ENCODE data around the gene SNX32.

The SNX32 gene

GRCh38 chr11:65810046-65810868 lies 23.5 kb upstream of the SNX32 start:
- H3K4me3 ChIP-seq (ENCODE audit: low read length), result no peak overlapping the region
- no peak for TF ChIP-seq CTCF (conservative IDR thresholded peaks at IDR 0.05; ENCODE audit: low read depth, low read length)
- no peak for DNase-seq (ENCODE audit: low read depth)

DNA sequence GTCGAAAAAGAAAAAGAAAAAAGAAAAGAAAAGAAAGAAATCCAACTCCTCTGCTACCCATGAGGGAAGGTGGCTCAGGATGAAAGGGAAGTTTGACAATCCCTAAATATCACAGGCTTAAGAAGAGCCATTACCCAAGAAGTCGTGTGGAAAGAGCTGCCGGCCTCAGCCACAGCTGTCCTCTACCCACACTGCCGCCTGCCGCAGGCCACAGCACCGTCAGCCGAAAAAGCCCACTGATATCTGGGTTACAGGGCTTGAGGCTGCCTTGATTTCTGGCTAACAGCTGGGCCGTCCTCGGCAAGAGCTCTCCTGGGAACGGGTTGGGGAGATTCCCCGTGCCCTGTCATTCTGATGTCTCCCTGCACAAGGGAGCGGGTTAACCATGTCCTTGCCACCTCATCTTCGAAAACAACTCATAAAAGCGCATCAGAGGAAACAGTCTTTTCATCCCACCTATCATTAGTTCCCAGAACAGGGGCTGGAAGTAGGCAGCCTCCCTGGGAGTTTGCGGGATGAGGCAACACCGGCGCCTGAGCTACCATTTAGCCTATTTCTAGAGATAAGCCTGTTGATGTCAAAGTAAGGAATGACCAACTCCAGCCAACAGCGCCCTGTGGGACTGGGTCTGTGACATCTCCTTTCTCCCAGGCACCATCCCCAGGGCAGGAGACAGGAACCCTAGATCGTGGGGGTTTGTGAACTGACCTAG lies 21.8 kb upstream of the SNX32 start:
- H3K4me3 ChIP-seq (ENCODE audit: low read length), result no peak overlapping the region
- no peak for TF ChIP-seq CTCF (conservative IDR thresholded peaks at IDR 0.05; ENCODE audit: low read depth, low read length)
- no peak for DNase-seq (ENCODE audit: low read depth)

GRCh38 chr11:65814131-65814985 lies 19.4 kb upstream of the SNX32 start:
- DNase-seq (ENCODE audit: low read depth), result no peak

DNA sequence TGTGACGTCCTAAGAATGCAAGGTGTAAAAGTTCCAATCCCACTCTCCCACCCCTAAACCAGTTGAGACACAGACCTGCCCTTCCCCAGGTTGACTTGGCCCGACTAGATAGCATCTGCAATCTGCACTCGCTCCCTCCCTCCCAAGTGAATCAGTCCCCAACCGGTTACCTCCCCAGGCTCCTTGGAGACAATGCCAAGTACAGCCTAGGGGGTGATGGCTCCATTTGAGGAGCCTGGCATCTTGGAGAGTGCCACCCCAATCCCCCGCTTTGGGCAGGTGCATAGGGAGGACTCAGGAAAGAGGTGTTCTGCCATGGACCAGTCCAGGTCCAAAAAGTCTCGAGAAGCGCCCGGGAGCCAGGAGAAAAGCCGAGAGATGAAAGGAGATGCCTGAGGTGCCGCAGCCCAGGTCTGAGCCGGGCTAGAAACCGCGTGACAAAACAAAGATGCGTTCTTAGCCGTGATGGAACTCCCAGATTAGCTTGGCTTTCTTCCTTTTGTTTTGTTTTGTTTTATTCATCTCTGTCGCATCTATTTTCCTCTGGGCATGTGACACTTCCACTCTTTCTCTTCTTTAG lies 18.7 kb upstream of the SNX32 start:
- no peak overlapping the region for H3K4me3 ChIP-seq (ENCODE audit: low read length)
- no peak for TF ChIP-seq CTCF (conservative IDR thresholded peaks at IDR 0.05; ENCODE audit: low read depth, low read length)
- DNase-seq (ENCODE audit: low read depth), result no peak

More at GRCh38 chr11:65814131-65814985, 19.4 kb upstream of the SNX32 start:
- no peak overlapping the region for H3K4me3 ChIP-seq (ENCODE audit: low read length)
- TF ChIP-seq CTCF (conservative IDR thresholded peaks at IDR 0.05; ENCODE audit: low read depth, low read length), result no peak

- no peak for TF ChIP-seq CTCF (conservative IDR thresholded peaks at IDR 0.05; ENCODE audit: low read depth, low read length)
- DNase-seq (ENCODE audit: low read depth), result no peak
- H3K4me3 ChIP-seq (ENCODE audit: low read length), result no peak overlapping the region
Observed at GRCh38 chr11:65816696-65817095, 17.1 kb upstream of the SNX32 start.

- no peak for TF ChIP-seq CTCF (conservative IDR thresholded peaks at IDR 0.05; ENCODE audit: low read depth, low read length)
- peak overlapping the region; percentile 67 for H3K4me3 ChIP-seq (ENCODE audit: low read length)
- DNase-seq (ENCODE audit: low read depth), result no peak
Observed at GRCh38 chr11:65817312-65817834, 16.4 kb upstream of the SNX32 start.

All from retinal pigment epithelial cell (primary cell).